ENCODE measurements around the gene CFAP68. TPM values are rescaled to one million over a fixed set of nuclear protein-coding genes. Genes with fewer than 3 reads are reported as not detected.

Gene CFAP68
- total and polyA plus RNA-seq, 2 of the 8 experiments (the other 6 are each of a cell fraction or from before 2014, with no cell fraction given), result 21.4 to 43.1 TPM

DNA sequence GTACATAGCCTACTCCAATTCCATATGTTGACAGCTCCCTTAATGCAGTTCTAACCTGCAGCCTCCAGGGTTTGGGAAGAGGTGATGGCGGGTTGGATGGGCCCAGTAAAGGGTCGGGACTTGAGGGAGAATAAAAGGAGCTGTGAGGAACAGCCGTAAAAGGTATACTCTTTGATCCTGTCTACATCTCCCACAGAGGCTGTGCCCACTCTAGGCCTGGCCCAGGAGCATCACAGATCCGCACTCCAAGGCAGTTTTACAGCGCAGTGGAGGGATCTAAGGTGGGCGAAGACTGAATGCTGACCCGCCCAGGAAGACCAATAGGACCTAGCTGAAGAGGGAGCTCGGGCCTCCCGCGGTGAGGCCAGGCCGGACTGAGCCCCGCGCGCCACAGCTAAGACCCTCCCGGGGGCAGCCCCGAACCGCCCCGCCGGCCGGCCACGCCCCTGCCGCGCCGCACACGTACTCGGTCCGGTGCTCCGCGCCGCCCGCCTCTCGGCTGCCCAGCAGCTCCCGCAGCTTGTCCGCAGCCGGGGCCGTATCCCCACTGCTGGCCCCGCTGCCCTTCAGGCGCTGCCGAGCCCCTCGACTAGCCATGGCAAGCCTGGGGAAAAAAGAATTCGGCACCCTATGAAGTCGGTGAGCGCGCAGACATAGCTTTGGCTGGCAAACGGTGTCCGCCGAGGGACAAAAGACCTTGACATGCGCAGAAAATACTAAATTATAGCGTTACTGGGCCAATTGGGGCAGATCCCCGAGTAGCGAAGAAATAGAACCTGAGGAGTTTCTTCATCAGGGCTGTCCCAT is 8.3 kb upstream of the CFAP68 start, which contains the start of gene ALG9 (continued):
- TF ChIP-seq FOSL1 (IDR thresholded peaks at IDR 0.05; ENCODE audit: insufficient read depth, low read depth, low read length), result no peak
- TF ChIP-seq SP1 (IDR thresholded peaks at IDR 0.05; ENCODE audit: low read depth, low read length), result no peak
- TF ChIP-seq SP2 (IDR thresholded peaks at IDR 0.05; ENCODE audit: low read length), result no peak
- no peak for TF ChIP-seq MAFK (IDR thresholded peaks at IDR 0.05; ENCODE audit: low read depth, low read length)
- peak; percentile 12 to 37 (median 18); a peak in 3 of 4 replicates for TF ChIP-seq CTCF (IDR thresholded peaks at IDR 0.05; ENCODE audit: control extremely low read depth in 1 of 3, insufficient read depth in 1 of 3, low read depth in 1 of 3, low read length in 3 of 3)
- TF ChIP-seq SIN3A (conservative IDR thresholded peaks at IDR 0.05 in 1 of 2, IDR thresholded peaks at IDR 0.05 in 1 of 2; ENCODE audit: low read depth in 1 of 2, low read length in 2 of 2), result peak; percentile 52 to 62; a peak in 3 of 4 replicates
- TF ChIP-seq GTF2F1 (IDR thresholded peaks at IDR 0.05; ENCODE audit: borderline replicate concordance, low read depth, low read length), result no peak
- no peak for TF ChIP-seq E2F6 (IDR thresholded peaks at IDR 0.05)
- no peak for TF ChIP-seq SIX5 (IDR thresholded peaks at IDR 0.05; ENCODE audit: low read depth, low read length)
